ENCODE data around the gene PRKCH.

The PRKCH gene

GRCh38 chr14:61498303-61498702 lies 176.9 kb downstream of the PRKCH start:
- H3K9me3 ChIP-seq (ENCODE audit: control insufficient read depth, low read length), result no peaks in the 10 kb centered on the region
- H3K4me2 ChIP-seq (ENCODE audit: low read length, poor library complexity, severe bottlenecking), result no peak overlapping the region
- H4K8ac ChIP-seq (ENCODE audit: low read length), result no peak overlapping the region
- H3K36me3 ChIP-seq (ENCODE audit: control insufficient read depth in 1 of 2, insufficient read depth in 2 of 2, low read depth in 1 of 2, low read length in 2 of 2), result no peaks in the 10 kb centered on the region
- H3K23ac ChIP-seq (ENCODE audit: low read length in 2 of 2), result peak overlapping the region in 1 of 2 experiments; percentile 15
- no peak overlapping the region for H4K91ac ChIP-seq (ENCODE audit: low read length)
- DNase-seq, result no peak
- H2BK12ac ChIP-seq (ENCODE audit: low read length in 2 of 2), result no peak overlapping the region
- H2AK5ac ChIP-seq (ENCODE audit: low read length, severe bottlenecking), result no peak overlapping the region
- H3K4ac ChIP-seq (ENCODE audit: low read depth in 1 of 2, low read length in 2 of 2), result no peak overlapping the region
- no peak overlapping the region for H2BK5ac ChIP-seq (ENCODE audit: low read depth, low read length, poor library complexity, severe bottlenecking)
- H2AFZ ChIP-seq (ENCODE audit: low read depth, low read length), result no peak overlapping the region
- H3K14ac ChIP-seq (ENCODE audit: low read length in 2 of 2), result no peak overlapping the region
- H3K27me3 ChIP-seq (ENCODE audit: control insufficient read depth in 1 of 2, insufficient read depth in 1 of 2, low read length in 2 of 2), result no peaks in the 10 kb centered on the region
- H2BK15ac ChIP-seq (ENCODE audit: low read depth, poor library complexity, severe bottlenecking), result no peak overlapping the region
- WGBS, result 33% methylated on average over 3 of the region's 3 CpGs
- H3K9ac ChIP-seq (ENCODE audit: low read length), result peak overlapping the region; percentile 61
- no peak overlapping the region for H2BK120ac ChIP-seq (ENCODE audit: low read depth, low read length)
- no peak overlapping the region for H3K4me3 ChIP-seq (ENCODE audit: insufficient read depth in 1 of 2, low read depth in 1 of 2, low read length in 2 of 2)
- H3K18ac ChIP-seq (ENCODE audit: low read depth in 1 of 2, low read length in 2 of 2), result no peak overlapping the region
- H3K4me1 ChIP-seq (ENCODE audit: control insufficient read depth, insufficient read depth, low read depth, low read length), result peaks cover 3% of the 10 kb centered on the region
- H3K27ac ChIP-seq (ENCODE audit: low read length, poor library complexity, severe bottlenecking), result no peak overlapping the region
- peaks cover 1% of the 10 kb centered on the region for H3K79me1 ChIP-seq (replicated peaks; ENCODE audit: low read length, poor library complexity, severe bottlenecking)

DNA sequence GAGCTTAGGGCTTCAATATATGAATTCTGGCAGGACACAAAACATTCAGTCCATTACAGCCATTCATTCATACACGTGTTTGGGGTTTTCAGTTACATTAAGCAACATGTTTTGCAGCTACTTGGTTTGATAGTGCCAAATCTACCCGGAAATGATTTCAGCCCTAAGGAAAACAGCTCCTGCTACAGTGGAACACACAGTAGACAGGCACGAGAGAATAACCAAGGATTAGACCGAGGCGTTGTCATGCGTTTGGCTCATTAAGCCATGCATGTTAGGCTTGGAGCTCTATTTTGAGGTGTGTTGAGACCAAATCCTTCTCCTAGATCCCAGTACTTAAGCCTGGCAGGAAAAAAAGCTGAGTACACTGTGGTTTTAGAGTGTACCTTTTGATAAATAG lies 177.4 kb downstream of the PRKCH start:
- H4K91ac ChIP-seq (ENCODE audit: low read length), result no peak overlapping the region
- no peak overlapping the region for H3K4me3 ChIP-seq (ENCODE audit: insufficient read depth in 1 of 2, low read depth in 1 of 2, low read length in 2 of 2)
- no peaks in the 10 kb centered on the region for H3K9me3 ChIP-seq (ENCODE audit: control insufficient read depth, low read length)
- peaks cover 1% of the 10 kb centered on the region for H3K79me1 ChIP-seq (replicated peaks; ENCODE audit: low read length, poor library complexity, severe bottlenecking)
- H2AK5ac ChIP-seq (ENCODE audit: low read length, severe bottlenecking), result peak overlapping the region; percentile 11
- no peak overlapping the region for H2BK120ac ChIP-seq (ENCODE audit: low read depth, low read length)
- H3K4ac ChIP-seq (ENCODE audit: low read depth in 1 of 2, low read length in 2 of 2), result no peak overlapping the region
- no peak overlapping the region for H3K4me2 ChIP-seq (ENCODE audit: low read length, poor library complexity, severe bottlenecking)
- peaks cover 2% of the 10 kb centered on the region for H3K4me1 ChIP-seq (ENCODE audit: control insufficient read depth, insufficient read depth, low read depth, low read length)
- no peaks in the 10 kb centered on the region for H3K36me3 ChIP-seq (ENCODE audit: control insufficient read depth in 1 of 2, insufficient read depth in 2 of 2, low read depth in 1 of 2, low read length in 2 of 2)
- no peak overlapping the region for H2BK5ac ChIP-seq (ENCODE audit: low read depth, low read length, poor library complexity, severe bottlenecking)
- no peak overlapping the region for H2AFZ ChIP-seq (ENCODE audit: low read depth, low read length)
- H3K9ac ChIP-seq (ENCODE audit: low read length), result peak overlapping the region; percentile 61
- 85% methylated on average over 6 of the region's 6 CpGs for WGBS
- no peak overlapping the region for H3K27ac ChIP-seq (ENCODE audit: low read length, poor library complexity, severe bottlenecking)
- no peak for DNase-seq
- H3K23ac ChIP-seq (ENCODE audit: low read length in 2 of 2), result no peak overlapping the region
- no peak overlapping the region for H2BK15ac ChIP-seq (ENCODE audit: low read depth, poor library complexity, severe bottlenecking)
- no peaks in the 10 kb centered on the region for H3K27me3 ChIP-seq (ENCODE audit: control insufficient read depth in 1 of 2, insufficient read depth in 1 of 2, low read length in 2 of 2)
- H2BK12ac ChIP-seq (ENCODE audit: low read length in 2 of 2), result no peak overlapping the region
- no peak overlapping the region for H4K8ac ChIP-seq (ENCODE audit: low read length)
- H3K18ac ChIP-seq (ENCODE audit: low read depth in 1 of 2, low read length in 2 of 2), result no peak overlapping the region
- no peak overlapping the region for H3K14ac ChIP-seq (ENCODE audit: low read length in 2 of 2)

GRCh38 chr14:61499991-61500390 lies 178.6 kb downstream of the PRKCH start:
- no peak overlapping the region for H3K14ac ChIP-seq (ENCODE audit: low read length in 2 of 2)
- no peaks in the 10 kb centered on the region for H3K36me3 ChIP-seq (ENCODE audit: control insufficient read depth in 1 of 2, insufficient read depth in 2 of 2, low read depth in 1 of 2, low read length in 2 of 2)
- H3K9me3 ChIP-seq (ENCODE audit: control insufficient read depth, low read length), result no peaks in the 10 kb centered on the region
- no peak overlapping the region for H3K4me3 ChIP-seq (ENCODE audit: insufficient read depth in 1 of 2, low read depth in 1 of 2, low read length in 2 of 2)
- no peak overlapping the region for H4K8ac ChIP-seq (ENCODE audit: low read length)
- H2BK15ac ChIP-seq (ENCODE audit: low read depth, poor library complexity, severe bottlenecking), result no peak overlapping the region
- H2BK120ac ChIP-seq (ENCODE audit: low read depth, low read length), result no peak overlapping the region
- no peak overlapping the region for H2BK12ac ChIP-seq (ENCODE audit: low read length in 2 of 2)
- peaks cover 2% of the 10 kb centered on the region for H3K4me1 ChIP-seq (ENCODE audit: control insufficient read depth, insufficient read depth, low read depth, low read length)
- H3K27ac ChIP-seq (ENCODE audit: low read length, poor library complexity, severe bottlenecking), result no peak overlapping the region
- no peak overlapping the region for H3K18ac ChIP-seq (ENCODE audit: low read depth in 1 of 2, low read length in 2 of 2)
- H2AK5ac ChIP-seq (ENCODE audit: low read length, severe bottlenecking), result no peak overlapping the region
- no peak for DNase-seq
- no peaks in the 10 kb centered on the region for H3K27me3 ChIP-seq (ENCODE audit: control insufficient read depth in 1 of 2, insufficient read depth in 1 of 2, low read length in 2 of 2)
- H3K9ac ChIP-seq (ENCODE audit: low read length), result no peak overlapping the region
- no peak overlapping the region for H2BK5ac ChIP-seq (ENCODE audit: low read depth, low read length, poor library complexity, severe bottlenecking)
- H3K23ac ChIP-seq (ENCODE audit: low read length in 2 of 2), result no peak overlapping the region
- no peaks in the 10 kb centered on the region for H3K79me1 ChIP-seq (replicated peaks; ENCODE audit: low read length, poor library complexity, severe bottlenecking)
- H4K91ac ChIP-seq (ENCODE audit: low read length), result no peak overlapping the region
- H3K4ac ChIP-seq (ENCODE audit: low read depth in 1 of 2, low read length in 2 of 2), result no peak overlapping the region
- H3K4me2 ChIP-seq (ENCODE audit: low read length, poor library complexity, severe bottlenecking), result no peak overlapping the region
- no peak overlapping the region for H2AFZ ChIP-seq (ENCODE audit: low read depth, low read length)
- WGBS, result 96% methylated on average over 7 of the region's 7 CpGs

DNA sequence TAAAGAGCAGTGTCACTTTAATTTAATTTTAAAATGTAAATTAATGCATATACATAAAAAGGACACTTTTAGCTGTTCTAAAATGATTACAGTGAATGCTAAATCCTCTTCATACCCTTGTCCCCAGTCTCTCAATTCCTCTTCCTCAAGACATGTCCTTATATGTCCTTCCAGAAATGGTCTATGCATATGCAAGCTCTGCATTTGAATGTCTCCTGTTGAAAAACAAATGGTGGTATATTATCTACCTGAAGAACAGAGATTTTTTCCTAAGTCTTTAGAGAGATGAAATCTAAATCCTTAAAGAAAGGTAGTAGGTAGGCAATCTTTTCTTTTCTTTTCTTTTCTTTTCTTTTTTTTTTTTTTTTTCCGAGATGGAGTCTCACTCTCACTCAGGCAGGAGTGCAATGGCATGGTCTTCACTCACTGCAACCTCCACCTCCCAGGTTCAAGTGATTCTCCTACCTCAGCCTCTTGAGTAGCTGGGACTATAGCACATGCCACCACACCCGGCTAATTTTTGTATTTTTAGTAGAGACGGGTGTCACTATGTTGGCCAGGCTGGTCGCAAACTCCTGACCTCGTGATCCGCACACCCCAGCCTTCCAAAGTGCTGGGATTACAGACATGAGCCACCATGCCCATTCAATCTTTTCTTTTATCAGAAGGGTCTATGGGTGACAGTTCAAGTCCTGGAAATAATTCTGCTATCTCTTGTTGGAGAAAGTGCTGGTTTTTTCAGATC lies 180.5 kb downstream of the PRKCH start:
- no peaks in the 10 kb centered on the region for H3K36me3 ChIP-seq (ENCODE audit: control insufficient read depth in 1 of 2, insufficient read depth in 2 of 2, low read depth in 1 of 2, low read length in 2 of 2)
- H3K27me3 ChIP-seq (ENCODE audit: control insufficient read depth in 1 of 2, insufficient read depth in 1 of 2, low read length in 2 of 2), result no peaks in the 10 kb centered on the region
- no peak overlapping the region for H2BK5ac ChIP-seq (ENCODE audit: low read depth, low read length, poor library complexity, severe bottlenecking)
- no peak overlapping the region for H2AFZ ChIP-seq (ENCODE audit: low read depth, low read length)
- H3K14ac ChIP-seq (ENCODE audit: low read length in 2 of 2), result no peak overlapping the region
- no peak overlapping the region for H3K9ac ChIP-seq (ENCODE audit: low read length)
- peaks cover 4% of the 10 kb centered on the region for H3K4me1 ChIP-seq (ENCODE audit: control insufficient read depth, insufficient read depth, low read depth, low read length)
- DNase-seq, result no peak
- no peak overlapping the region for H3K18ac ChIP-seq (ENCODE audit: low read depth in 1 of 2, low read length in 2 of 2)
- no peak overlapping the region for H2BK120ac ChIP-seq (ENCODE audit: low read depth, low read length)
- H3K4me2 ChIP-seq (ENCODE audit: low read length, poor library complexity, severe bottlenecking), result no peak overlapping the region
- H2AK5ac ChIP-seq (ENCODE audit: low read length, severe bottlenecking), result no peak overlapping the region
- H4K8ac ChIP-seq (ENCODE audit: low read length), result no peak overlapping the region
- H3K79me1 ChIP-seq (replicated peaks; ENCODE audit: low read length, poor library complexity, severe bottlenecking), result no peaks in the 10 kb centered on the region
- H2BK12ac ChIP-seq (ENCODE audit: low read length in 2 of 2), result no peak overlapping the region
- no peak overlapping the region for H3K27ac ChIP-seq (ENCODE audit: low read length, poor library complexity, severe bottlenecking)
- no peak overlapping the region for H4K91ac ChIP-seq (ENCODE audit: low read length)
- no peak overlapping the region for H3K23ac ChIP-seq (ENCODE audit: low read length in 2 of 2)
- no peak overlapping the region for H2BK15ac ChIP-seq (ENCODE audit: low read depth, poor library complexity, severe bottlenecking)
- no peak overlapping the region for H3K4me3 ChIP-seq (ENCODE audit: insufficient read depth in 1 of 2, low read depth in 1 of 2, low read length in 2 of 2)
- 86% methylated on average over 5 of the region's 6 CpGs for WGBS
- no peak overlapping the region for H3K4ac ChIP-seq (ENCODE audit: low read depth in 1 of 2, low read length in 2 of 2)
- H3K9me3 ChIP-seq (ENCODE audit: control insufficient read depth, low read length), result no peaks in the 10 kb centered on the region

Data from mesenchymal stem cell (in vitro differentiated cells and primary cell).